ENCODE measurements around the gene RBM39. TPM values are rescaled to one million over a fixed set of nuclear protein-coding genes. Genes with fewer than 3 reads are reported as not detected.
A peak's percentile ranks its signal among the peaks of the same experiment; 100 is the strongest.

RBM39 gene
- total and polyA plus RNA-seq, 2 of the 13 experiments (the other 11 are each of a cell fraction or from before 2014, with no cell fraction given), result 788 to 920 TPM

- TF ChIP-seq MEIS1 (CRISPR knock-in tag; IDR thresholded peaks at IDR 0.05; ENCODE audit: borderline replicate concordance) (no peak), HBP1 (CRISPR knock-in tag; IDR thresholded peaks at IDR 0.05; ENCODE audit: low read depth) (no peak; the same call in 1 of the 2 replicates), ZNF83 (CRISPR knock-in tag; IDR thresholded peaks at IDR 0.05; ENCODE audit: borderline replicate concordance) (no peak), GABPB1 (CRISPR knock-in tag; IDR thresholded peaks at IDR 0.05) (no peak), MEF2D (CRISPR knock-in tag; IDR thresholded peaks at IDR 0.05) (peak; percentile 69; the same call in 1 of the 2 replicates), SMAD9 (CRISPR knock-in tag; IDR thresholded peaks at IDR 0.05) (no peak), SATB2 (CRISPR knock-in tag; IDR thresholded peaks at IDR 0.05) (0 out of 2 replicates have a peak, but pooled peaks have one; percentile 13), ZNF619 (CRISPR knock-in tag; IDR thresholded peaks at IDR 0.05) (0 out of 2 replicates have a peak, but pooled peaks have one; percentile 16), ZNF318 (CRISPR knock-in tag; IDR thresholded peaks at IDR 0.05) (peak; percentile 95; the same call in 1 of the 2 replicates), YEATS2 (CRISPR knock-in tag; IDR thresholded peaks at IDR 0.05; ENCODE audit: borderline replicate concordance) (no peak), NPAS2 (CRISPR knock-in tag; IDR thresholded peaks at IDR 0.05; ENCODE audit: borderline replicate concordance) (0 out of 2 replicates have a peak, but pooled peaks have one; percentile 65), PITX1 (CRISPR knock-in tag; IDR thresholded peaks at IDR 0.05) (peak; percentile 15; the same call in 1 of the 2 replicates), ZNF3 (CRISPR knock-in tag; IDR thresholded peaks at IDR 0.05) (0 out of 2 replicates have a peak, but pooled peaks have one; percentile 6), ZNF792 (CRISPR knock-in tag; IDR thresholded peaks at IDR 0.05) (peak; percentile 17; the same call in 1 of the 2 replicates), ZSCAN29 (CRISPR knock-in tag; conservative IDR thresholded peaks at IDR 0.05) (0 out of 2 replicates have a peak, but pooled peaks have one; percentile 20), SALL1 (CRISPR knock-in tag; IDR thresholded peaks at IDR 0.05) (peak; percentile 50), ZNF317 (CRISPR knock-in tag; IDR thresholded peaks at IDR 0.05) (no peak), ZNF781 (CRISPR knock-in tag; IDR thresholded peaks at IDR 0.05; ENCODE audit: borderline replicate concordance, not compliant biosample characterization) (peak; percentile 47), ISX (CRISPR knock-in tag; conservative IDR thresholded peaks at IDR 0.05) (no peak)
These were observed 43.5 kb downstream of the RBM39 start (continued) for GRCh38 chr20:35698298-35699126.
